ENCODE results near the gene ZBTB20.

DNA sequence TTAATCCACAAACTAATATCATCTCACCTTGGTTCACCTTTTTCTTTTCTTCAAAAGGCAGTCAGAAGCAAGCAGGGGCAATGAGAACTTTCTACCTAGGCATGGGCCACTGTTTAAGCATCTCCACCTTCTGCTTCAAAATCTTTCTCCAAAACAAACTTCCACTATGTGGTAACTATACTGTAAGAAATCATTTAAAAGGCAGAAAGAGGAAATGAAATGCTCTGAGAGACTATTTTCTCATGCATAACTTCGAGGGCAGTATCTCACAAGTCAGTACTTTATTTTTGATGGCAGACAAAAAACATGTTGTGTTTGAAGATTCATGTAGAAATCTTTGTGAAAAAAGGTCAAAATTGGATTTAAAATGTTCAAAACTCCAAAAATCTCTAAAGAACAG lies 419.7 kb downstream of the ZBTB20 start:
- TF ChIP-seq POLR2A (IDR thresholded peaks at IDR 0.05) (no peak), POLR2AphosphoS5 (IDR thresholded peaks at IDR 0.05) (no peak)
- TF ChIP-seq, protein P1, sequence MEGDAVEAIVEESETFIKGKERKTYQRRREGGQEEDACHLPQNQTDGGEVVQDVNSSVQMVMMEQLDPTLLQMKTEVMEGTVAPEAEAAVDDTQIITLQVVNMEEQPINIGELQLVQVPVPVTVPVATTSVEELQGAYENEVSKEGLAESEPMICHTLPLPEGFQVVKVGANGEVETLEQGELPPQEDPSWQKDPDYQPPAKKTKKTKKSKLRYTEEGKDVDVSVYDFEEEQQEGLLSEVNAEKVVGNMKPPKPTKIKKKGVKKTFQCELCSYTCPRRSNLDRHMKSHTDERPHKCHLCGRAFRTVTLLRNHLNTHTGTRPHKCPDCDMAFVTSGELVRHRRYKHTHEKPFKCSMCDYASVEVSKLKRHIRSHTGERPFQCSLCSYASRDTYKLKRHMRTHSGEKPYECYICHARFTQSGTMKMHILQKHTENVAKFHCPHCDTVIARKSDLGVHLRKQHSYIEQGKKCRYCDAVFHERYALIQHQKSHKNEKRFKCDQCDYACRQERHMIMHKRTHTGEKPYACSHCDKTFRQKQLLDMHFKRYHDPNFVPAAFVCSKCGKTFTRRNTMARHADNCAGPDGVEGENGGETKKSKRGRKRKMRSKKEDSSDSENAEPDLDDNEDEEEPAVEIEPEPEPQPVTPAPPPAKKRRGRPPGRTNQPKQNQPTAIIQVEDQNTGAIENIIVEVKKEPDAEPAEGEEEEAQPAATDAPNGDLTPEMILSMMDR (IDR thresholded peaks at IDR 0.05): no peak
